BLaER1 treated with 17β-estradiol and CSF1 and Interleukin-3, amounts not matched to agents 10 nM and 100 nM (cell line): ENCODE measurements around the gene CNPY1.
A peak's percentile ranks its signal among the peaks of the same experiment; 100 is the strongest.
"Not testable (repeated sequence)": the region's sequence is repeated elsewhere in the genome, so short reads cannot be mapped to it uniquely, and the experiment has no call there.

Experiments
- H3K27ac ChIP-seq, 11 experiments: shearing (Covaris generic); formaldehyde crosslinking; 2 replicates each; pipeline ENCODE4 v1.8.1; 2022
- H3K27me3 ChIP-seq, 11 experiments: shearing (Covaris generic); formaldehyde crosslinking; 2 replicates each; pipeline ENCODE4 v1.8.1; 2022
- H3K36me3 ChIP-seq, 11 experiments: shearing (Covaris generic); formaldehyde crosslinking; 2 replicates each; pipeline ENCODE4 v1.8.1; 2022
- H3K4me1 ChIP-seq, 10 experiments: shearing (Covaris generic); formaldehyde crosslinking; 2 replicates each; pipeline ENCODE4 v1.8.1; 2022
- H3K4me2 ChIP-seq, 11 experiments: shearing (Covaris generic); formaldehyde crosslinking; 2 replicates each; pipeline ENCODE4 v1.8.1; 2022
- H3K4me3 ChIP-seq, 10 experiments: shearing (Covaris generic); formaldehyde crosslinking; 2 replicates each; pipeline ENCODE4 v1.8.1; 2022
- H3K9ac ChIP-seq, 11 experiments: shearing (Covaris generic); formaldehyde crosslinking; 2 replicates each; pipeline ENCODE4 v1.8.1; 2022
- H3K9me3 ChIP-seq, 11 experiments: shearing (Covaris generic); formaldehyde crosslinking; replicated peaks in 1 of 11; 2 replicates each; pipeline ENCODE4 v1.8.1; 2022
- H4K20me1 ChIP-seq, 11 experiments: shearing (Covaris generic); formaldehyde crosslinking; 2 replicates each; pipeline ENCODE4 v1.8.1; 2022
- Cebpa-rat ChIP-seq, 11 experiments: shearing (Covaris generic); IDR thresholded peaks; 2 replicates each; pipeline ENCODE4 v1.8.1; 2022

The CNPY1 gene

GRCh38 chr7:155526225-155526624, 20.1 kb downstream of the CNPY1 start:
- Histone ChIP-seq H3K4me2 (no peak overlapping the region), H3K4me3 (no peak overlapping the region), H3K4me1 (no peaks in the 10 kb centered on the region), H3K27ac (no peak overlapping the region), H3K9ac (no peak overlapping the region), H4K20me1 (peaks cover 0 to 16% (median 0%) of the 10 kb centered on the region in 11 experiments; a peak in 10 of 22 replicates), H3K36me3 (no peaks in the 10 kb centered on the region), H3K27me3 (peaks cover 15 to 63% (median 41%) of the 10 kb centered on the region in 11 experiments), H3K9me3 (no peaks in the 10 kb centered on the region)
- TF ChIP-seq Cebpa-rat (IDR thresholded peaks at IDR 0.05): no peak

GRCh38 chr7:155524018-155524556, 22.3 kb downstream of the CNPY1 start:
- no peaks in the 10 kb centered on the region for H3K9me3 ChIP-seq
- peaks cover 12 to 63% (median 41%) of the 10 kb centered on the region in 11 experiments for H3K27me3 ChIP-seq
- H3K27ac ChIP-seq: no peak overlapping the region
- H3K9ac ChIP-seq: no peak overlapping the region
- TF ChIP-seq Cebpa-rat (IDR thresholded peaks at IDR 0.05): no peak
- H3K36me3 ChIP-seq: no peaks in the 10 kb centered on the region
- peaks cover 0 to 15% (median 0%) of the 10 kb centered on the region in 11 experiments; a peak in 2 of 22 replicates for H4K20me1 ChIP-seq
- no peak overlapping the region for H3K4me2 ChIP-seq
- H3K4me1 ChIP-seq: peaks cover 0 to 5% (median 0%) of the 10 kb centered on the region in 10 experiments; a peak in 1 of 20 replicates
- no peak overlapping the region for H3K4me3 ChIP-seq

- Histone ChIP-seq H3K36me3 (no peaks in the 10 kb centered on the region), H3K9me3 (no peaks in the 10 kb centered on the region), H3K4me1 (peaks cover 0 to 5% (median 0%) of the 10 kb centered on the region in 10 experiments; a peak in 1 of 20 replicates), H4K20me1 (peaks cover 0 to 15% (median 0%) of the 10 kb centered on the region in 11 experiments; a peak in 3 of 22 replicates), H3K4me2 (no peak overlapping the region), H3K27ac (no peak overlapping the region), H3K4me3 (no peak overlapping the region), H3K27me3 (peaks cover 21 to 68% (median 48%) of the 10 kb centered on the region in 11 experiments), H3K9ac (no peak overlapping the region)
- no peak for TF ChIP-seq Cebpa-rat (IDR thresholded peaks at IDR 0.05)
Measured at GRCh38 chr7:155523168-155523675, 23.1 kb downstream of the CNPY1 start.

GRCh38 chr7:155521743-155522398, 24.5 kb downstream of the CNPY1 start:
- Histone ChIP-seq H3K4me1 (peaks cover 0 to 5% (median 0%) of the 10 kb centered on the region in 10 experiments; a peak in 1 of 20 replicates), H3K36me3 (no peaks in the 10 kb centered on the region), H3K4me3 (no peak overlapping the region), H3K9me3 (no peaks in the 10 kb centered on the region), H3K4me2 (no peak overlapping the region), H3K27ac (no peak overlapping the region), H4K20me1 (peaks cover 0 to 26% (median 0%) of the 10 kb centered on the region in 11 experiments; a peak in 5 of 22 replicates), H3K9ac (no peak overlapping the region), H3K27me3 (peaks cover 34 to 74% (median 55%) of the 10 kb centered on the region in 11 experiments)
- TF ChIP-seq Cebpa-rat (IDR thresholded peaks at IDR 0.05): no peak

- no peaks in the 10 kb centered on the region for H3K9me3 ChIP-seq
- H3K4me1 ChIP-seq: peaks cover 0 to 5% (median 0%) of the 10 kb centered on the region in 10 experiments; a peak in 1 of 20 replicates
- H3K9ac ChIP-seq: no peak overlapping the region
- H3K4me3 ChIP-seq: no peak overlapping the region
- no peak for TF ChIP-seq Cebpa-rat (IDR thresholded peaks at IDR 0.05)
- no peaks in the 10 kb centered on the region for H3K36me3 ChIP-seq
- peak overlapping the region in 2 of 11 experiments; percentile 24; a peak in 1 of 22 replicates for H3K4me2 ChIP-seq
- H4K20me1 ChIP-seq: peaks cover 0 to 26% (median 0%) of the 10 kb centered on the region in 11 experiments; a peak in 7 of 22 replicates
- H3K27me3 ChIP-seq: peaks cover 41 to 76% (median 59%) of the 10 kb centered on the region in 11 experiments
- no peak overlapping the region for H3K27ac ChIP-seq
Measured at GRCh38 chr7:155521007-155521742, 25.2 kb downstream of the CNPY1 start.

- H3K4me1 ChIP-seq: peaks cover 0 to 5% (median 0%) of the 10 kb centered on the region in 10 experiments; a peak in 1 of 20 replicates
- no peak overlapping the region for H3K4me2 ChIP-seq
- H3K4me3 ChIP-seq: no peak overlapping the region
- H4K20me1 ChIP-seq: peaks cover 0 to 31% (median 0%) of the 10 kb centered on the region in 11 experiments; a peak in 7 of 22 replicates
- no peaks in the 10 kb centered on the region for H3K36me3 ChIP-seq
- no peak overlapping the region for H3K27ac ChIP-seq
- H3K27me3 ChIP-seq: peaks cover 52 to 83% (median 69%) of the 10 kb centered on the region in 11 experiments
- no peak for TF ChIP-seq Cebpa-rat (IDR thresholded peaks at IDR 0.05)
- H3K9me3 ChIP-seq: no peaks in the 10 kb centered on the region
- no peak overlapping the region for H3K9ac ChIP-seq
Measured at GRCh38 chr7:155520114-155520513, 26.2 kb downstream of the CNPY1 start.

GRCh38 chr7:155519358-155519757, 27.0 kb downstream of the CNPY1 start:
- peaks cover 59 to 91% (median 76%) of the 10 kb centered on the region in 11 experiments for H3K27me3 ChIP-seq
- not testable (repeated sequence) for H3K4me1 ChIP-seq, H3K4me3 ChIP-seq, H3K27ac ChIP-seq, H3K9ac ChIP-seq, H3K4me2 ChIP-seq, H3K36me3 ChIP-seq, H3K9me3 ChIP-seq
- H4K20me1 ChIP-seq: peaks cover 0 to 34% (median 0%) of the 10 kb centered on the region in 11 experiments; a peak in 8 of 22 replicates

GRCh38 chr7:155518633-155519032, 27.7 kb downstream of the CNPY1 start:
- peaks cover 0 to 5% (median 0%) of the 10 kb centered on the region in 10 experiments; a peak in 1 of 20 replicates for H3K4me1 ChIP-seq
- no peak overlapping the region for H3K4me2 ChIP-seq
- no peak overlapping the region for H3K27ac ChIP-seq
- peaks cover 66 to 94% (median 83%) of the 10 kb centered on the region in 11 experiments for H3K27me3 ChIP-seq
- H3K9ac ChIP-seq: no peak overlapping the region
- no peaks in the 10 kb centered on the region for H3K36me3 ChIP-seq
- peaks cover 0 to 34% (median 0%) of the 10 kb centered on the region in 11 experiments; a peak in 8 of 22 replicates for H4K20me1 ChIP-seq
- H3K9me3 ChIP-seq: no peaks in the 10 kb centered on the region
- no peak overlapping the region for H3K4me3 ChIP-seq
- no peak for TF ChIP-seq Cebpa-rat (IDR thresholded peaks at IDR 0.05)

- Histone ChIP-seq H3K27ac (no peak overlapping the region), H3K4me2 (no peak overlapping the region), H3K4me1 (peaks cover 0 to 5% (median 0%) of the 10 kb centered on the region in 10 experiments; a peak in 1 of 20 replicates), H3K9me3 (no peaks in the 10 kb centered on the region), H3K4me3 (no peak overlapping the region), H3K9ac (no peak overlapping the region), H3K36me3 (no peaks in the 10 kb centered on the region), H4K20me1 (peaks cover 0 to 34% (median 0%) of the 10 kb centered on the region in 11 experiments; a peak in 8 of 22 replicates), H3K27me3 (peaks cover 73 to 99% (median 89%) of the 10 kb centered on the region in 11 experiments)
- no peak for TF ChIP-seq Cebpa-rat (IDR thresholded peaks at IDR 0.05)
Measured at GRCh38 chr7:155517969-155518368, 28.4 kb downstream of the CNPY1 start.
